NCI-H128 (cell line): ENCODE measurements around the gene C2orf68.
"Not testable (repeated sequence)": the region's sequence is repeated elsewhere in the genome, so short reads cannot be mapped to it uniquely, and the experiment has no call there.

Source experiments
- DNase-seq: peaks from one replicate; lab custom pipeline; 2025; ENCODE audit not compliant: unreplicated experiment; lab: John Stamatoyannopoulos, UW

Gene C2orf68

DNA sequence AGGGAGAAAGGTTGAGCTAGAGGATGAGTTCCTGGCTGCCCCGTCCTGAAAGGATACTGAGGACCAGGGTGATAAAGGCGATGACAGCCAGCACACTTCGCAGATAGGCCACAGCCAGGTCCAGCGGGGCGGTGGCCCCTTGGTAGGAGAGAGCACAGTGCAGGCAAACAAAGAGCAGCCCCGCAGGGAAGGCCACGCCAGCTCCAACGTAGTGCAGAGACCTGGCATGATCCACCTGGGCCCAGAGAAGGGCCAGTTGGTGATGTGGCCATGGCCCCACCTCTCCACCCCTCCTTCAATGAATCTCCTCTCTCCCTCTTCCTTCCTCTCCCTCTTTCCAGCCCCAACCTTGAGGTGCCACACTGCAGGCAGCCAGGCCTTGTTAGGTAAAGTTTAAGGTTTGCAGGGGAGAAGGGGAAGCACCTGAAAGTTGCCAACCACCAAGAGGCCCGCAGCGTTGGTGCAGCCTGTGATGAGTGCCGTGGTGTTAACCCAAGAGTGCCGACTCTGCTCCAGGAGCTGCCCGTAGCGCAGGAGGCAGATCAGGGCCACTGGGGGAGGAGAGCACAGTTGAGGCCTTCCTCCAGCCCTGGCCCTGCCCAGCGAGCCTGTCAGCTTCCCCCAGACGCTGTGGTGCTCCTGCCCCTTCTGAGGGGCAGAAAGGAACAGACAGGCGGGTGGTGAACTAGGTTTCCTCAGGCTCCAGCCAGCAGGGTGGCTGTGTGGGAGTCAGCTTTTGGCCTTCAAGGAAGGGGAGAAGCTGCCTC is 12.2 kb downstream of the C2orf68 start:
- no peak for DNase-seq

DNA sequence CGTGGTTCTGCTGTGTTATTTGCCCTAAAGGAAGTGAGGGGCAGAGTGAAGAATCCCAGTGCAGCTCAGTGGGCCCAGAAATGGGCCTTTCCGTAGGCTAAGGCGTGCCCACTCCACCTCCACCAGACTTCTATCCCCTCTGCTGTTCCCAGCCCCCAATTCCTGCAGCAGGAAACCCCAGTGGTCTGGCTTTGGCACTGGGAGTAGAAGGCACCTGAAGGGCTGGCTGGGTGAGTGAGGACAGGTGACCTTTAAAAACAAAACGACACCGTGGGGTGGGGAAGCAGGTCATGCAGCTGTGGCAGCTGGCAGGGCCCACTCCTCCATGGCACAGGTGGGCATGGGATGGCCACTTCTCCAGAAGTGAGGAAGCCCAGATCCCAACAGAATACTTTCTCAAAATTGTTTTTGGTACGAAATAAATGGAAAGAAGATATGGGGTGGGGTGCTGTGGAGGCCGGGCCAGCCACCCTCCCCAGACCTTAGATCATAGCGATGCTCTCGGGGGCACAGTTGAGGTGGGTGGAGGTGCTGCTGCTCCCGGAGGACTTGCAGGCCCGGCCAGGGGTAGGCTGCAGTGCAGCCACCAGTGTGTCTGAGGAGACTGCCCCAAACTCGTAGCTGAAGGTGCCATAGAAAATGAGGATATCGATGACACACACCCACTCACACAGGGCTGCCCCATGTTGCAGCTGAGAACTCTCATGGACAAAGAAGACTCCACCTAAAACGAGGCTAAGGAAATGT is 13.1 kb downstream of the C2orf68 start:
- DNase-seq: no peak

DNA sequence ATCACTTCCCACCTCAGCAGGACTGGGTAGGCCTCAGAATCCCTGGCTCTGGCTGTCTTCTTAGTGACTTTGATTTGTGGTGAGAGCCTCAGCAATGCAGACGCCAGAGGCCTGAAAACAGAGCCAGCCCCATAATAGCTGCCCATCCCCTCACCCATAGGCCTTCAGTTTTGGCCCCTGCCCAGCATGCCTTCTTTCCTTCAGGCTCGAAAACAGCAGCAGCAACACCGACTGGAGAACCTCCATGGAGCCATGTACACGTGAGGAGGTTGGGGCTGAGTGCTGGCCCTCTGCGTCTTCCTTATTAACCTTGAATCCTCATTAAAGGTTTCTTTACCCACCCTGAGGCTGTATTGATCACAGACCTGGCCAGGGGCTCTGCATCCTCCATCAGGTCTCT is 14.6 kb downstream of the C2orf68 start:
- no peak for DNase-seq

DNA sequence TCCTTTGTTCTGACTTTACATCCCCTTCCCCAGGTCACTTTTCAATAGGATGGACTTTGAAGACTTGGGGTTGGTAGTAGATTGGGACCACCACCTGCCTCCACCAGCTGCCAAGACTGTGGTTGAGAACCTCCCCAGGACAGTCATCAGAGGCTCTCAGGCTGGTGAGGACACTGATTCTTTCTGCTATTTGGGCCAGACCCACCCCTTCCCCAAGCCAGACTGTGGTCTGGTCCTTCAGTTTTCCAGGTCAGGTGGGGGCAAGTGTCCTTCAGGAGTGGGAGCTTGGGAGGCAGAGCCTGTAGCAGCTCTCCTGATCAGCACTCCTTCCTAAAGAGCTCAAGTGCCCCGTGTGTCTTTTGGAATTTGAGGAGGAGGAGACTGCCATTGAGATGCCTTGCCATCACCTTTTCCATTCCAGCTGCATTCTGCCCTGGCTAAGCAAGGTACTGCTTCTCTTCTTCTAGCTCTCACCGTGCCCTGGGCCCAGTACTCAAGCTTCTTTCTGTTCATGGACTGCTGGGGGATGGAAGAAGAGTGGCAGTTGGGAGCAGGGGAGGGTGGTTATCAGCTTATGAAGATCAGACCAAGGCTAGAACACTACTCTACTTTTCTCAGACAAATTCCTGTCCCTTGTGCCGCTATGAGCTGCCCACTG is 15.3 kb downstream of the C2orf68 start:
- no peak for DNase-seq

DNA sequence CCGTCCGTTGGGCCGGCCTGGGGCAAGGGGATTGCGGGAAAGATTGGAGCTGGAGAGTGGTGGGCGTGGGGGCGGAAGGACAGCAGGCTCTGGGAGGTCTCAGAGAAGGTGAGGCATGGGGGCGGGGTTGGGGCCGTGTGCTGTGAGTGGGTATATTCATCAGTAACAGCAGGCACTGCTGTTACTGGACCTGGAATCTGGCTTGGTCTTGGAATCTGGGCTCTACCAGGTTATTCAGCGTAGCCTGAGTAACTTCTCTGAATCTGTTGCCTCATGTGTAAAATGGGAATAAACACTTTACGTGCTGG is 15.9 kb downstream of the C2orf68 start:
- DNase-seq: no peak

DNA sequence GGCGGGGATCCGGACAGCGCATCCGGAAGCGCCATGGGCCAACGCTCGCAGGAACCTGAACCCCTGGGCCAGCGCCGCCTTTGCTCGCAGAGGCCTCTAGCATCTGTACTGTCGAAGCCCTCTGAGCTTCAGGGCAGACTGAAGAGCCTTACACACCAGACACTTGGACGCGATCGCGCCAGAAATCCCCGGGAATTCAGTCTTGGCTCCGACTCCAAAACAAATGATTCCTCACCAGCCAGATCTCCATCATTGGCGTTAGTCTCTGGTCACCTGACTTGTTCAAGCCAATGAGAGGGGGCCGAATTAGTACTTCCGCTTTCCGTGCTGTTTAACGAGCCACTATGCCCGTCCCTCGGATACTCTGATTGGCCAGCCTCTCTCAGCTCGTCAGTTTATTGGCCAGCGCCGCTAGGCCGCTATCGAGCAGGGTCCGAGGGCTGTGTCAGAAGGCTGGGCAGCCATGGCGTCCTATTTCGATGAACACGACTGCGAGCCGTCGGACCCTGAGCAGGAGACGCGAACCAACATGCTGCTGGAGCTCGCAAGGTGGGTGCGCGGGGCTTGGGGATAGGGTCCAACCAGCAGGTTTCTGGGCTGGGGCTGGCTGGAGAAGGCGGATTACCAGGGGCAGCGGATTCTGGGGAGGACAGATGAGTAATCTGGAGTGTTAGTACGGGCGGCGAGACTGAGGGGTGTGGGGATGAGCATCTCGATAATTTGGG is 16.4 kb downstream of the C2orf68 start, which contains the start of gene RNF181:
Gene RNF181 (plus strand): TSS at position 445 of the 725 bp plus-strand sequence. CDS start 19 bp downstream, at position 464.
- peak; percentile 93 for DNase-seq

DNA sequence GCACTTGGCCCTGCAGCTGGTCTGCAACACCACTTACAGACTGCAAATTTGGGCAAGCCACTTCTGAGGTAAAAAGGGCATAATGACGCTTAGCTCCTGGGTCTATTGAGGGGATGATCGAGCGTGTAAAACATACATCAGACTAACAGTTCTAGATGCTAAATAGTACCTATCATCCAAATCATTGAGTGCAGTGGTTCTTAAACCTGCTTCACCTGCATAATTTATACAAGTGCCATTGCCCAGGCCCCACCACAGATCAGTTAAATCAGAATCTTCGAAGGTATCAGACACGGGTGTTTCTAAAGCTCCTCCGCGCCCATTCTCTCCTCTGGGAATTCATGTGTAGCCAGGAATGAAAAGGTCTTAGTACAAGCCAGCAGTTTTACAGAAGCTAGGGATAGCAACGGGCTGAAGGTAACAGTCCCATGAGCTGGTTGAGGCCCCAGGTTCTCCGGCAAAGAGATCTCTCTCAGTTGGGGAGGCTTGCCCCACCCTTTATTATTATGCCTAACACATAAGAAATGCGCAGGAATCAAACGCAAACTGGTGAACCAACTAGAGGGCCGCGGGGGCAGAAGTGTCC is 17.1 kb downstream of the C2orf68 start:
- DNase-seq: no peak

DNA sequence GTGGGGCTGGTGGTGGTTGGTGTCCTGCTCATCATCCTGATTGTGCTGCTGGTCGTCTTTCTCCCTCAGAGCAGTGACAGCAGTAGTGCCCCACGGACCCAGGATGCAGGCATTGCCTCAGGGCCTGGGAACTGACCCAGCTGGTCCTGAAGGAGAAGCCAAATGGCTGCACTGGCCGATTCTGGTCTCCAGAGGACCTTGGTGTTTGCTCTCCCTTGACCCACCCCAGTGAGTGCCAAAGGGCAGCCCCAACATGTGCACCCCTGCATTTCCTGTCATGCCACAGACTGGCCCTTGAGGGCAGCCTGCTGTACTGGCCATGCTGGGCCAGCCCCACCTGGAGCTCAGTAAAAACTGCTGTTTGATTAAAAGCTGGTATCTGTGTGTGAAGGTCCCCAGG is 18.8 kb downstream of the C2orf68 start:
- DNase-seq: no peak

DNA sequence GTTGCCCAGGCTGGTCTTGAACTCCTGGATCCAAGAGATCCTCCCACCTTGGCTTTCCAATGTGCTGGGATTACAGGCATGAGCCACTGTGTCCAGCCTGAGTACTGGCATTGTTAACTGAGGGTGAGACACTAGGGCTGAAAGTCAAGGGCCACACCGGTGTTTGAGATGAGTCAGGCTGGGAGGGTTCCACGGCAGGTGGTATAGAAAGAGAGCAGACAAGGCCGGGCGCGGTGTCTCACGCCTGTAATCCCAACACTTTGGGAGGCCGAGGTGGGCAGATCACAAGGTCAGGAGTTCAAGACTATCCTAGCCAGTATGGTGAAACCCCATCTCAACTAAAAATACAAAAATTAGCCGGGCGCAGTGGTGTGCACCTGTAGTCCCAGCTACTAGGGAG is 19.6 kb downstream of the C2orf68 start:
- DNase-seq: not testable (repeated sequence)

DNA sequence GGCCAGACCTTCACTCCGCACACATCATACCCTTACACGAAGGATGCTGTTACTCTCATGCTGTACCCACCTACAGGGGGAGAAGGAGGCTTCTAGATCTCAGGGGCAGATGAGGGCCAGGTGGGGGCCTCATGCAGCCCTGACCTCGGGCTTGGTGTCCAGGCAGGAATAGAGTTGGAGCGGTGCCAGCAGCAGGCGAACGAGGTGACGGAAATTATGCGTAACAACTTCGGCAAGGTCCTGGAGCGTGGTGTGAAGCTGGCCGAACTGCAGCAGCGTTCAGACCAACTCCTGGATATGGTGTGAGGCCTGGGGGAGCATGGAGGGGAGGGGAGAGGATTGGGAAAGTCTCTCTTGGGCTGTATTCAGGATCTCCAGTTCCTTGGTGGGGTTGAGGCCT is 20.3 kb downstream of the C2orf68 start:
- no peak for DNase-seq

DNA sequence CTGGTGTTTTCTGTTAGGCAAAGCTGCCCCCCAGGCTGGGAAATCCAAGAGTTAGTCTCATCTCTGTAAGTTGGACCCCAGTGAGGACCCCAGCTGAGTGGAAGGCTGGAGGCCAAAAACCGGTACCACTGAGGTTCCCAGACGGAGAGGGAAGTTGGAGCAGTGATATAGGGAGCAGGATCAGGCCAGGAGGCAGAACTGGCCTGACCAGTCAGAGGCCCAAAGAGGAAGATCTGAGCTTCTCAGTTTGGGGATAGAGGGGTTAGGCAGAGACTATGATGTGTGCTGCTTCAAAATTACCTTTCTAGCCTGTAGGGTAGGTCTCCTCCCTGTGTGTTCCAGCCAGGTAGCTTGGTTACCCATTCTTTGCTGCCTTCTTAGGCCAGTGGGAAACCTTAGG is 20.9 kb downstream of the C2orf68 start:
- DNase-seq: no peak

DNA sequence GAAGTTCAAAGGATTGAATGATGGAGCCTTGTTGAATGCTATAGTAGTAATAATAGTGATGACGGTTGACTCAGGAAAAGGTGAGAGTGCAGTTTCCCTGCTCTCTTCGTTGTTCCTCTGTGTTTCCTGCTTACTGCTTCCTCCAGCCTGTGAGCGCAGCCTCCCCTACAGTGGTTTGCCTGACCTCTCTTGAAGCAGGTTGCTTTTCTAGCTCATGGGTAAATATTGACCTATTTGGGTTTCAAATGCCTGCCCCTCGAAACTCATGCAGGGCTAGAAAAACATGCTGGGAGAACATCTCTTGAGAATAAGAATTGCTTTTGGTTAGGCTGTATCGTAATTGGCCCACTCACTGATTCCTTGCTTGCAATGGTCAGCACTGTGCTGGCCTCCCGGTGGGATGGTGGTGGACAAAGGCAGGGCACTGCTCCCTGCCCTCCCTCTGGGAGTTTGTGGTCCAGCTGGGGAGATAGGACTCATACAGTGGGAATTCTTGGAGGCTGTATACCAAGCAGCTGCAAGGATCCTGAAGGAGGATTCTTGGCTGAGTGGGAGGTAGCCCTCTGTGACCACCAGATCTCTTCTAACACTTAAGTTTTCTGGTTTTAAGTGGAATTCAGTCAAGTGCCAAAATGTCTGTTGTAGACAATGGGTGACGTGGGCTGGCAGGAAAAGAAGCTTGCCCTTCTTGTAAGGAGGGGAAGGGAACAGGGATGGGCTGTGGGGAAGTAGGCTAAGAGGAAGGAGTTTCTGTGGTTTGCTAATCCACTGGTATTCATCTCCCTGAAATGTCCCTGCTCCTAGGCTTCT is 21.7 kb downstream of the C2orf68 start:
- DNase-seq: no peak

DNA sequence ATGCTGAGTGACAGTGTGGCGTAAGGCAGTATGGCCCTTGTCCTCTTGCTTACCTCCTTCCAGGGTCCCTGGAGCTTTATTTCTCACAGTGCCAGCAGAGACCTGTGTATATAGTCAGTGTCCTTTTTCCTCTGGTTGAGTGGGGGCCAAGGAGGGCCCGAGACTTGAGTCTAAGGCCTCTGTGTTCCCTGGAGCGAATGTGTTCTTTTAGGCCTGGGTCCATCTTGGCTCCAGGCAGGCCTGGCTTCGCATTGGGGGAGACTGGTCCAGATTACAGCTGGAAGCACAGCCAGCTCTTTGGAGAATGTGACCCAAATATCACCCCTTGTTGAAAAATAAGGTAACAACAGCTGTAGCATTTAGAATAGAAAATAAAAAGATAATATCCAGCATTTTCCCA is 22.7 kb downstream of the C2orf68 start:
- DNase-seq: no peak

DNA sequence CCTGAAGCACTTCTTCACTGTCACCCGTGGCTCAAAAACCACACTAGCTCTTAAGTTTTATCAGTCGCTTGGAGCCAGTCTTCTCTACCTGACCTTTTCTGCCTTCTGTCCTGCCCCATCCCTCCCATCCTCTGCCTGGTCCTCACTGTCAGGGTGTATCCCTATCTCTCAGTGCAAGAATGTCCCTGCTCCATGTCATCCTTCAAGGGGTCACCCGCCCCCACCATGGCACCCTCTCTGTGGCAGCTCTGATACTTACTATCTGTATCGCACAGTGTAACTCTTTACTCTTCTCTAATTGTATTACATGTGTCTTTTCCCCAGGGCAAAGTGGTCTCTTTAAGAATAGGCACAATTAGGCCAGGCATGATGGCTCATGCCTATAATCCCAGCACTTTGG is 23.2 kb downstream of the C2orf68 start:
- DNase-seq: no peak

DNA sequence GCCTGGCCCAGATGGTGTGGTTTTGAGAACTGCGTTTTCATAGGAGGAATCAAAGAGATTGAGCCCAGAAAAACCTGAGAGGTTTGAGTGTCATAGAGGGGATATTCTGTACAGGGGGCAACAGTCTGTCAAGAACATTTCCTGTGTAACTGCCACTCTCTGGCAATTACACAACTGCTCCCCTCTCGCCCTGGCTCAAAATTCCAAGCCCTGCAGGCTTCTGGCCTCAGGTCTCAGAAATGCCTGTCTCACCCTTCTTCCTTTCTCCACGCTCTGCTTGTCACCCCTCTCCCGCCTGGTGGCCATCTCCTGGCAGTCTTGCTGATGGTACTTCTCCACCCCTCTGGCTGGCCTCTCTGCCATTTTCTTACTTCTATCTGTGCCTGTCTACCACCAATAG is 23.6 kb downstream of the C2orf68 start:
- DNase-seq: no peak

DNA sequence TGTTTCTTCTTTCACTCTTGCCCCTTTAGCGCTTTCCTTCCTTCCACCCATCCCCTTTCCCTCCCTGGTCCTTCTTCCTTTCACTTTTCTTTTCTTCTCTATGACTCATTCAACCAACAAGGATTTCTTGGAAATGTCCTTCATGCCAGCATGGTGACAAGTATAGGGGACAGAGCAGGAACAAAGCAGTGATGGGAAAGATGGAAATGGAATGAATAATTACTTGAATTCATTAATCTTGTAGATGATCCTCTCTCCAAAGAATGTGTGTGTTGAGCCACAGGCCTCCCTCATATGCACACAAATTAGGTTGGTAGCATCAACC is 26.1 kb downstream of the C2orf68 start:
- DNase-seq: no peak

DNA sequence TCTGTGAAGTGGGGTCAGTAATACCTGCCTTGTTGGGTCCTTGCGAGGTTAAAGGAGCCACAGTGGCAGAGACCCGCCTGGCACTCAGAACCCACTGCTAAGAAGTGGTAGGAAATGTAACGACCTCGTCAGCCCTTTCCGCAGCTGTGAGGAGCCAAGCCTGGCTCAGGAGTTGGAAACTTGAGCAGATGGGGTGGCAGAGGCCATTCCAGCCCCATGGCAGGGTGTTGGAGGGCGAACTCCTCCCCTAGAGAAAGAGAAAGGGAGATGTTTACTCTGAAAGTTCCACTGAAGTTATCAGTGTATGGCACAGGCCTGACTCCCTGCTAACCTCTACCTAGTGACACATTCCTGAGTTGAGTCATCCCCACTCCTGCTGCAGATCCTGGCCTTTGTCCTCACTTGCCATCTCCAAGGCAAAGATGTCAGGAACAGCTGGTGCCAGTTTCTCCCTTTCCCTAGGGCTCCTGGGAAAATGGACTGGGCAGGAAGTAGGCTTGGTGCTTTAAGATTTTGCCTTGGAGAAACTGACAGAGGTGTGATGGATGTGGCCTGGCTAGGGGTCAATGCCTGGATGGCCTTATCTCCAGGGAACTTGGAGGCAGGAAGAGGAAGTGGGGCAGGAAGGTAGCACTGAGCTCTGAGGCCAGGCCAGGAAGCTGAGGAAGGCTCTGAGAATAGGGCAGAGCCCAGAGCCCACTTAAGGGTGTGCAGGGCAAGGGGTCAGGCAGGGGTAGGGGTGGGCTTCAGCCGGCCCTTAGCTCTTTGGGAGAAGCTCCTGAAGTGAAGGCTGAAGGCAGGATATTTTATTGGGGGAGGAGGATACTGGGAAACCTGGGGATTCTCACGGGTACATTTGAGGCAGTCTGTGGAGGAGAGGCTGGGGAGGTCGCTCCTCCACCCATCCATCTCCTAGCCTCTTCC is 26.7 kb downstream of the C2orf68 start:
- DNase-seq: no peak

DNA sequence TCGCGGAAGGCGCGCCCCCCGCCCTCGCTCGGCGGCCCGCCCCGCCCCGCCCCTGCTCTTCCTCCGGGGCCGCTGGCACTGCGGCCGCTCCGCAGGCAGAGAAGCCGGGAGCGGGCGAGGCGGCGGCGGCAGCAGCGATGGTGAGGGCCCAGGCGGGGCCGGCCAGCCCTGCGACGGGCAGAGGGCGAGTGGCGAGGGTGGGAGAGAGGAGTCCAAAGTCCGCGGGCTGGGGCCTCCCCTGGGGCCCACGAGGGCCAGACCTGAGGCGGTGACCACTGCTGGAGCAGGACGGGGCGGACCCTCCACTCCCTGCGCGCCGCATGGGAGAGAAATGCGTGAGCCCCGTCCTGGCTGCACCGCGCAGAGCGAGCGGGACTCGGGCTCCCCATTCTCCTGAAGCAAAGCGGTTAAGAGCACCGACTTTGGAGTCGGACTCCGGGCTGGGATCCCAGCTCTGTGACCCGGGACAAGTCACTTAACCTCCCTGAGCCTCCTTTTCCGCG is 27.5 kb downstream of the C2orf68 start, which contains the start of gene VAMP5:
Gene VAMP5 (plus strand): TSS at position 78 of the 503 bp plus-strand sequence. CDS start 60 bp downstream, at position 138.
- no peak for DNase-seq
